GM10248 (cell line): Measurements from ENCODE around the gene DPP10.

ENCODE experiments used
- CTCF ChIA-PET: fragments of 300-600 bp; sonication (Branson Sonifier 250); formaldehyde crosslinking; extraction: SDS; loops from one replicate; lab custom pipeline; 2021; ENCODE audit warnings: antibody characterized with exemption; lab: Yijun Ruan, JAX
- POLR2A ChIA-PET: fragments of 350-650 bp; sonication (Branson Sonifier 250); formaldehyde crosslinking; extraction: SDS; loops from one replicate; lab custom pipeline; 2020; ENCODE audit warnings: antibody characterized with exemption; lab: Yijun Ruan, JAX
- DNase-seq: peaks from one replicate; pipeline ENCODE4 v3.0.0; 2012; ENCODE audit errors: extremely low spot score
- CTCF ChIP-seq: IDR thresholded peaks from 2 replicates; pipeline ENCODE4 v1.5.1; 2012; ENCODE audit warnings: mild to moderate bottlenecking, low read depth; ENCODE audit errors: extremely low read depth, missing control alignments, control extremely low read depth

The DPP10 gene

GRCh38 chr2:114919985-114920384 lies 477.5 kb downstream of the DPP10 start:
- no peak for TF ChIP-seq CTCF
- CTCF ChIA-PET = no interaction called here
- POLR2A ChIA-PET = no interaction called here
- no peak for DNase-seq

- ChIA-PET POLR2A (no interaction called here), CTCF (no interaction called here)
- DNase-seq = no peak
- no peak for TF ChIP-seq CTCF
Measured at GRCh38 chr2:114922076-114922475, 479.6 kb downstream of the DPP10 start.

- no peak for DNase-seq
- ChIA-PET POLR2A (no interaction called here), CTCF (interaction anchor here (1.1 kb wide), 2 partner anchors 11 to 15 kb away, joined by 3 read pairs; no protein-coding TSS in a partner anchor)
- TF ChIP-seq CTCF = no peak
Measured at GRCh38 chr2:114925296-114926255, 483.1 kb downstream of the DPP10 start.

GRCh38 chr2:114926303-114926702 lies 483.9 kb downstream of the DPP10 start:
- no peak for DNase-seq
- POLR2A ChIA-PET = no interaction called here
- CTCF ChIA-PET = interaction anchor here (1.1 kb wide), 2 partner anchors 10 to 16 kb away, joined by 3 read pairs; no protein-coding TSS in a partner anchor
- no peak for TF ChIP-seq CTCF

GRCh38 chr2:114929225-114929624 lies 486.8 kb downstream of the DPP10 start:
- CTCF ChIA-PET = no interaction called here
- POLR2A ChIA-PET = no interaction called here
- no peak for TF ChIP-seq CTCF
- DNase-seq = no peak

GRCh38 chr2:114933671-114934241 lies 491.3 kb downstream of the DPP10 start:
- ChIA-PET CTCF (interaction anchor here (0.9 kb wide), 1 partner anchor 68 kb away, joined by 3 read pairs; no protein-coding TSS in a partner anchor), POLR2A (no interaction called here)
- TF ChIP-seq CTCF = no peak
- no peak for DNase-seq
